SK-N-SH treated with all-trans-retinoic acid at 6 μM for 48 hours (cell line): ENCODE data around the gene DNER.

Source experiments
- ARNTL ChIP-seq: fragments of 450-650 bp; formaldehyde crosslinking; IDR thresholded peaks from 2 replicates; pipeline ENCODE4 v1.5.0; 2020; ENCODE audit warnings: low read depth, mild to moderate bottlenecking, moderate library complexity, borderline replicate concordance
- ESRRG ChIP-seq: fragments of 250-450 bp; sonication (Bioruptor Pico); IDR thresholded peaks from 2 replicates; pipeline ENCODE4 v1.6.1; 2021; ENCODE audit warnings: mild to moderate bottlenecking
- OSR1 ChIP-seq: fragments of 250-450 bp; sonication (Bioruptor Pico); IDR thresholded peaks from 2 replicates; pipeline ENCODE4 v1.8.0; 2022; ENCODE audit warnings: moderate library complexity, mild to moderate bottlenecking, inconsistent platforms
- PATZ1 ChIP-seq: fragments of 250-450 bp; sonication (Bioruptor Pico); IDR thresholded peaks from 2 replicates; pipeline ENCODE4 v1.8.0; 2020; ENCODE audit warnings: mild to moderate bottlenecking, moderate library complexity, borderline replicate concordance
- TSHZ2 ChIP-seq: fragments of 250-450 bp; sonication (Bioruptor Pico); IDR thresholded peaks from 2 replicates; pipeline ENCODE4 v1.5.0; 2020; ENCODE audit warnings: mild to moderate bottlenecking, moderate library complexity
- ZC3H10 ChIP-seq: fragments of 250-450 bp; sonication (Bioruptor Pico); IDR thresholded peaks from 2 replicates; pipeline ENCODE4 v1.5.1; 2021; ENCODE audit warnings: mild to moderate bottlenecking, moderate library complexity

GRCh38 chr2:229330952-229331351 is 383.4 kb downstream of the DNER start:
- TF ChIP-seq TSHZ2 (CRISPR knock-in tag) (no peak), ESRRG (no peak), ARNTL (CRISPR knock-in tag) (no peak), PATZ1 (no peak), OSR1 (CRISPR knock-in tag) (no peak), ZC3H10 (CRISPR knock-in tag) (no peak)
